22Rv1 (cell line): ENCODE results near the gene BTBD9.

Source experiments
- ZFX ChIP-seq: fragments of 450-650 bp; IDR thresholded peaks from 2 replicates; pipeline ENCODE4 v1.6.1; 2017; ENCODE audit warnings: antibody characterized with exemption, borderline replicate concordance
- TF ChIP-seq, protein P1 (sequence below): fragments of 450-650 bp; IDR thresholded peaks from 2 replicates; pipeline ENCODE4 v1.5.1; 2017; ENCODE audit warnings: mild to moderate bottlenecking

DNA sequence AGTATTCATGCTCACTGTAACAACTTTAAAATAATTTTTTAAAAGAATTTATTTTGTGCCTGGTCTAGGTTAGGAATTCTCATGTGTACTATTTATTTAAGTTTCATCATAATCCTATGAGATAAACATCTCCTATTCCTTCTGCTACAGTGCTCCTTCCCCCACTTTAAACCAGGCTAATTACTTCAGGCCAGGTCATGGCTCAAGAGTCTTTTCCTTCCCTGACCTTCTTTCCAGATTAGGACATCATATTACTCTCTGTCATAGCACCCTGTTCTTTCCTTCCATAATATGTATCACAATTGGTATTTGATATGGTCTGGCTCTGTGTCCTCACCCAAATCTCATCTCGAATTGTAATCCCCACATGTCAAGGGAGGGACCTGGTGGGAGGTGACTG is 239.0 kb downstream of the BTBD9 start:
- TF ChIP-seq, protein P1, sequence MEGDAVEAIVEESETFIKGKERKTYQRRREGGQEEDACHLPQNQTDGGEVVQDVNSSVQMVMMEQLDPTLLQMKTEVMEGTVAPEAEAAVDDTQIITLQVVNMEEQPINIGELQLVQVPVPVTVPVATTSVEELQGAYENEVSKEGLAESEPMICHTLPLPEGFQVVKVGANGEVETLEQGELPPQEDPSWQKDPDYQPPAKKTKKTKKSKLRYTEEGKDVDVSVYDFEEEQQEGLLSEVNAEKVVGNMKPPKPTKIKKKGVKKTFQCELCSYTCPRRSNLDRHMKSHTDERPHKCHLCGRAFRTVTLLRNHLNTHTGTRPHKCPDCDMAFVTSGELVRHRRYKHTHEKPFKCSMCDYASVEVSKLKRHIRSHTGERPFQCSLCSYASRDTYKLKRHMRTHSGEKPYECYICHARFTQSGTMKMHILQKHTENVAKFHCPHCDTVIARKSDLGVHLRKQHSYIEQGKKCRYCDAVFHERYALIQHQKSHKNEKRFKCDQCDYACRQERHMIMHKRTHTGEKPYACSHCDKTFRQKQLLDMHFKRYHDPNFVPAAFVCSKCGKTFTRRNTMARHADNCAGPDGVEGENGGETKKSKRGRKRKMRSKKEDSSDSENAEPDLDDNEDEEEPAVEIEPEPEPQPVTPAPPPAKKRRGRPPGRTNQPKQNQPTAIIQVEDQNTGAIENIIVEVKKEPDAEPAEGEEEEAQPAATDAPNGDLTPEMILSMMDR = no peak
- TF ChIP-seq ZFX = no peak
